UCSD-AML1 (cell line): ENCODE measurements around the gene TPD52L2.
"Not testable (repeated sequence)": the region's sequence is repeated elsewhere in the genome, so short reads cannot be mapped to it uniquely, and the experiment has no call there.

ENCODE experiments used
- DNase-seq: peaks from one replicate; lab custom pipeline; 2025; ENCODE audit not compliant: unreplicated experiment; lab: John Stamatoyannopoulos, UW

TPD52L2 gene

GRCh38 chr20:63895202-63895951 lies 30.3 kb downstream of the TPD52L2 start:
- DNase-seq: no peak

- DNase-seq: no peak
These were observed 30.8 kb downstream of the TPD52L2 start for GRCh38 chr20:63895952-63896263.

- peak; percentile 41 for DNase-seq
These were observed 31.4 kb downstream of the TPD52L2 start for GRCh38 chr20:63896264-63897105.

GRCh38 chr20:63897978-63898561 lies 33.0 kb downstream of the TPD52L2 start:
- DNase-seq: no peak

GRCh38 chr20:63898882-63899558 lies 34.0 kb downstream of the TPD52L2 start:
- DNase-seq: no peak

- DNase-seq: no peak
These were observed 35.3 kb downstream of the TPD52L2 start for GRCh38 chr20:63900413-63900812.

GRCh38 chr20:63903796-63904561 lies 38.9 kb downstream of the TPD52L2 start:
- no peak for DNase-seq

GRCh38 chr20:63908008-63908682 lies 43.1 kb downstream of the TPD52L2 start:
- no peak for DNase-seq

GRCh38 chr20:63911176-63911575 lies 46.1 kb downstream of the TPD52L2 start:
- DNase-seq: no peak

GRCh38 chr20:63913768-63914167 lies 48.7 kb downstream of the TPD52L2 start:
- no peak for DNase-seq

GRCh38 chr20:63915471-63915870 lies 50.4 kb downstream of the TPD52L2 start:
- no peak for DNase-seq

- not testable (repeated sequence) for DNase-seq
These were observed 51.4 kb downstream of the TPD52L2 start for GRCh38 chr20:63916371-63916939.

GRCh38 chr20:63917811-63918210 lies 52.7 kb downstream of the TPD52L2 start:
- DNase-seq: no peak

- DNase-seq: no peak
These were observed 54.1 kb downstream of the TPD52L2 start for GRCh38 chr20:63919130-63919529.

- DNase-seq: no peak
These were observed 55.2 kb downstream of the TPD52L2 start for GRCh38 chr20:63920226-63920625.

- no peak for DNase-seq
These were observed 58.6 kb downstream of the TPD52L2 start for GRCh38 chr20:63923651-63924050.

- DNase-seq: no peak
These were observed 59.2 kb downstream of the TPD52L2 start for GRCh38 chr20:63924241-63924640.

GRCh38 chr20:63926298-63926697 lies 61.2 kb downstream of the TPD52L2 start:
- DNase-seq: no peak

GRCh38 chr20:63929071-63929470 lies 64.0 kb downstream of the TPD52L2 start:
- DNase-seq: no peak

GRCh38 chr20:63929473-63929883 lies 64.4 kb downstream of the TPD52L2 start:
- DNase-seq: not testable (repeated sequence)
